Stimulated activated CD8-positive, alpha-beta memory T cell treated with anti-CD3 and anti-CD28 coated beads, Interleukin-7, amount 100 ng/mL, for 4 hours (primary cell): Measurements from ENCODE around the gene ANO10.
"Not testable (repeated sequence)": the region's sequence is repeated elsewhere in the genome, so short reads cannot be mapped to it uniquely, and the experiment has no call there.

ENCODE experiments used
- DNase-seq, 2 donors: peaks; one replicate each; pipeline ENCODE4 v3.0.0-alpha.2; 2020; ENCODE audit warnings: low read depth in 2 of 2

The ANO10 gene

DNA sequence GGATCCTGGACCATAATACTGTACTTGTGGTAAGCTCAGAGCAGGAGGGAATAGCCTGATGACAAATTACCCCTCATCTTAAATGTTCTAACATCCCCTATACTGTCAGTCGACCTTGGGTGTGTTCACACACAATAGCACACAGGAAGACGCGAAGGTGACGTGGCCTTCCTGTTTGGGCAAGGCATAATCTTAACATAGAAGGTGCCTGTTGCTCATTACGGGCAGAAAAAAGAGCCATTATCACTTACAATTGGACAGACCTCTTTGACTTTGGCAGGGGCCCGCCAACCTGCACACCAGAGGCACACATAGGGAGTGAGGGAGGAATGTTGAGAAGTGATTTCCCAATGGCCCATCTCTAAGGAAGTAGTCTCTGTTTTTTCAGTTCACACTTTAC is 144.2 kb downstream of the ANO10 start:
- DNase-seq = peak; percentile 58 to 59

DNA sequence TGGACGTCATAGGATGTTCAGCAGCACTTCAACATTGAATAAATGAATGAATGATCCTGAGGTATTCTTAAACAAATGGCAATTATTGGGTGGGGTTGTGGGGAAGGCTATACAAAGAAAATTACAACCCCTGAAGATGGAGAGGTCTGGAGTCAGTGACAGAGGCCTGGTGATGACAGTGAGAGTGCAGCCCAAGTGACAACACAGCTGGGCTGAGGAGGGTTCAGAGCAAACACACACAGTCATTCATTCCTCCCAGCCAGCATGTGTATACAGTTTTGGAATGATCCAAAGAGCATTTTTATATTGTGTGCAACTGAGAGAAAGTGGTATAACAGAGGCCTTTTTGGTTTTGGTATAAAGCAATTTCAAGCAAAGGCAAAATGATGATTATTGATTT is 148.1 kb downstream of the ANO10 start:
- no peak for DNase-seq

DNA sequence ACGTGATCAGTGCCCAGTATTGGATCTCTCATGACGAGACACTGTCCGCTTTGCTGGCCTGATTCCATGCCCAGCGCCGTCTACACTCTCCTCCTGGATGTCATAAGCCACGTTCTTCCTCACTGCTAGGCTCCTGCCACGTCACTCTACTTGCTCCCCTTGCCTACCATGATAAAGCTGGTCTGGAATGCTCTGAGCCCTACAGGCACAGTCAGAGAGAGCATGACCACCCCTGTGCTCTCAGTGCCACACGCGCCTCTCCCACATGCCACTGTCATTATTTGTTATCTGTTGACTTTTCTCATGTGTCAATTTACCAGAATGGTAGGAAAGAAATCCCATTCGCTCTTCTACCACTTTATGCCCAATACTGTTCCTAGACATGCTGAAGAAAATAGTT is 148.6 kb downstream of the ANO10 start:
- DNase-seq = no peak

DNA sequence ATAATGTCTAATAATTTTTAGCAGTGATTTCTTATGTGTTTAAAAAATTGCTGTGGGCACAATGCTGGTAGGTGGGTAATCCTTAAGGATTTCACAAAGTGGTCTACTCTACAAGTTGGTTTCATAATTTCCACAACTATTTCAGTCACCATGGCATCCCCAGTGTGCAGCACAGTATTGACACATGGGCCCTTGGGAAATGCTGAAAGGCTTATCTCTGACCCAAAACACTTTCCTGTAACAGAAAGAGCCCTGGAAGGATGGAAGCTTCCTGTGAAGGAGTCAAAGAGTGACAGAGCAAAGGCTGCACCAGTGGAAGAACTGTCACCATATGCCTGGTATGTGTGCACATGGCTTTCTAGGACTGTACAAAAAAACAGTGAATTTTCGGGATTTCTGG is 153.7 kb downstream of the ANO10 start:
- no peak for DNase-seq

- no peak for DNase-seq
Observed at GRCh38 chr3:43465109-43465508, 156.7 kb downstream of the ANO10 start.

- not testable (repeated sequence) for DNase-seq
Observed at GRCh38 chr3:43462566-43462965, 159.2 kb downstream of the ANO10 start.

DNA sequence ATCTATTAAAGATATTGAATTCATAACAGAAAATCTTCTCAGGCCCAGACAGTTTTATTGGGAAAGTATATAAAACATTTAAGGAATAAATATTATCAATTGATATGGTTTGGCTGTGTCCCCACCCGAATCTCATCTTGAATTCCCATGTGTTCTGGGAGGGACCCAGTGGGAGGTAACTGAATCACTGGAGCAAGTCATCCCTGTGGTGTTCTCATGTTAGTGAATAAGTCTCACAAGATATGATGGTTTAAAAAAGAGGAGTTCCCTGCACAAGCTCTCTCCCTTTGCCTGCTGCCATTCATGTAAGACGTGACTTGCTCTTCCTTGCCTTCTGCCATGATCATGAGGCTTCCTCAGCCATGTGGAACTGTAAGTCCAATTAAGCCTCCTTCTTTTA is 160.5 kb downstream of the ANO10 start:
- DNase-seq = no peak

GRCh38 chr3:43457038-43457437 is 164.8 kb downstream of the ANO10 start:
- DNase-seq = not testable (repeated sequence)

GRCh38 chr3:43455233-43455632 is 166.6 kb downstream of the ANO10 start:
- no peak for DNase-seq

DNA sequence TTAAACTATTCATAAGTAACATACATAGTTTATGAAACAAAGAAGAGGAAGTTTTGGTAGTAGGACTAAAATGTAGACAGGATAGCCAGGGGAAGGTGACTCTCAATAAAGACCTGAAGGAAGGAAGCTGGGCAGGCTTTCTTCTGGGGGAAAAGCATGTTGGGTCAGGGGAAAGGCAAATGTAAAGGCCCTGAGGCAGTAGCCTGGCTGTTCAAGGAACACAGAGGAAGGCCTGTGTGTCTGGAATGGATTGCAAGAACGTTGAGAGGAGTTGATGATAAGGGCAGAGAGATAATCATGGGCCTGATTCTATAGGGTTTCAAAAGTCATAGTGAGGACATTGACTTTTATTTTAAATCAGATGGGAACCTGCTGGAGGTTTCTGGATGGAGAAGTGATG is 167.8 kb downstream of the ANO10 start:
- no peak for DNase-seq

DNA sequence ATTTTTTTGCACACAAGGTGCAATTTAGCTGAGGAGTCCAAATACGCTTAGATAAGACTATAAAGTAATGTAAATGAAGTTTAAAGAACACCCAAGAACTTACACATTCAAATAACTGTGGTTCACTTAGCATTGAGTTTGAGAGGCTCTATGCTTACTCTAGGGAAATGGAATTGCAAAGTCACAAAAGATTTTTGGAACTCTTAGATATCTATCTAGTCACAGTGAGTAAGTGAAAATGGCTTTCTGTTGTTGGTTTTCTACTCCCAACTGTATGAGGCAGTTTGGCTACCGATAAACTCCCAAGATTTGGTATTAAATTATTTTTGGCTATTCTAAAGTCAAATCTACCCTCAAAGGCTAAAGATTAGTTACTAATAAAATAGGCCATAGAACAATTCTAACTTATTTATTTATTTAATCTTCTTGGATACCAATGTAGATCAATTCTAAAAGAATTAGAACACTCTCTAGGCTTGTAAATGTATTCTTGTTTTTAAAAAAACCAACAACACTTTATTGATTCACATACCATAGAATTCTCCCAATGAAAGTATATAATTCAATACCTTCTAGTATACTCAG is 170.0 kb downstream of the ANO10 start:
- DNase-seq = no peak

- no peak for DNase-seq
Observed at GRCh38 chr3:43448098-43448497, 173.7 kb downstream of the ANO10 start.

DNA sequence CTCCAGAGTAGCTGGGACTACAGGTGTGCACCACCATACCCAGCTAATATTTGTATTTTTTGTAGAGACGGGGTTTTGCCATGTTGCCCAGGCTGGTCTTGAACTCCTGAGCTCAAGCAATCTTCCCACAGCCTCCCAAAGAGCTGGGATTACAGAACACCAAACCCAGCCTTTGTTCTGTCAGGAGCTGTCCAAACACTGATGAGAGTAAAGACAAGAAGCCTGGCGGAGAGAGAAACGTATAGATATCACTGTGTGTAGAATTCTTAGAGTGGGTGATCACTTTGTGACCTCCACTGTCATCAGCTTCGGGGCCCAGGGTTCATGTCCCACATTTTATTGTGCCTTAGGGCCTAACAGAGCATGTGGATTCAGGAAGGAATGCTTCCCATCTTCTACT is 176.0 kb downstream of the ANO10 start:
- no peak for DNase-seq

DNA sequence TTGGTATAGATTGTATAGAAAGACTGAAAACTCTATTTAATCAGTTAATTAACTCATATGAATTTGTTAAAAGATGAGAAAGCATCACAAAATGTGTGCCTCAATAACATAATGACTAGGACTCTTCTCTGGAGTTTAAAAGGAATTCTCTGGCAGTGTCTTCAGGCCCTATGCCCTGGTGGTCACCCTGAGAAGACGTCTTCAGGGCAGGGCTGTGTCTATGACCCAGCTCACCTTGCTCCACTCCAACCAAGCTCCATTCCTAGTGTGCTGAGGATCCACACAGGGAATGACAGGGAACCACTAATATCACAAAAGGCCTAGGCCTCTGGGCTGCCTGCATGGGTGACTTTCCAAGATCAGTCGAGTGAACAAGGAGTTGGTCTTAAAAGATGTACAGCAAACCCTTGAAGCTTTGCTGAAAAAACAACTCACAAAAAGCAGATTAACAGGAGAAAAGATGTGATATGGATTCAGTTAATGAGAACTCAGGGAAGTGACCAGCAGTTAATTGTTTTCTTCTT is 178.9 kb downstream of the ANO10 start:
- no peak for DNase-seq

DNA sequence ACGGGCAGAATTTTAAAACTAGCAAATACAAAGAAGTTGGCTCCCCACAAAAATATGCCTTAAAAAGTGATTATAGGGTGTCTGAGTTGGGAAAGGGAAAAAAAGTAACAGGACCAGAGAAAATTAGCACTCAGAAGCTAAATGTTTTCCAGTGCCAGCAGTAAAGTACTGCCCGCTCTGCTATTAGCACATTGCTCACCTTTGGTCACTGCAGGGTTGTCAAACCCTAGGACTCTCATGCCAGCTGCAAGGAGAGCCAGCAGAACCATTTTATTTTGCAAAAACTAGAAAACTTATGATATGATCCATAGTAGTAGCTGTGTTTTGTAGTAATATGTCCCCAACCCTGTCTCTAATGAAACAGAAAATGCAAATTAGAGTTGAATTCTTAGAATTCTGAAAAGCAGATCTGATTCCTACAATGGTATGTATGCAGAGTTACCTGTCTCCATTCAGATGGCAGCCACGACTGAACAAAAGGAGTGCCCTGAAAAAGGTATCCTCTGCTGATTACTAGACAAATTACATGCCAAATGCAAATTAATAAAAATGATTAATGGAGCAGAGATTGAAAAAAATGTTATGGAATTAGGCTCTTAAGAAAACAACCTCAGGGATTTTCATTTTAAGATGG is 185.2 kb downstream of the ANO10 start:
- no peak for DNase-seq

- DNase-seq = no peak
Observed at GRCh38 chr3:43435706-43436105, 186.1 kb downstream of the ANO10 start.

GRCh38 chr3:43434431-43434830 is 187.4 kb downstream of the ANO10 start:
- no peak for DNase-seq

DNA sequence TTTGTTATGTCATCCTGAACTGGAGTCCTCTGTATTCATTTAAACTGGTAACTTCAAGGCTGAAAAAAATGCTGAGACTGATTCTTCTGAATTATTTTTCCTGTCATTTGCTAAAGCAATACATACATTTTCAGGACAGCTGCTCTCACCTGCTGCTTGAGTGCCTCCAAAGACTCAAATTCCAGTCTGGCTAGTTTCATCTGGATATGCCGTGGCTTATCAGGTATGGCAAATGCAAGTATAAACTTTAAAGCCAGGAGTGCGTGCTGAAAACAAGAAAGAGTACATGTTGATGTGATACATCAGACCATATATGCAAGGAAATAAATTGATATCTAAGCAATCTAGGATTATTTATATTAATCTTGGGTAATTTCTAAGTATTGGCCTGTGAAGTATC is 189.3 kb downstream of the ANO10 start:
- no peak for DNase-seq

DNA sequence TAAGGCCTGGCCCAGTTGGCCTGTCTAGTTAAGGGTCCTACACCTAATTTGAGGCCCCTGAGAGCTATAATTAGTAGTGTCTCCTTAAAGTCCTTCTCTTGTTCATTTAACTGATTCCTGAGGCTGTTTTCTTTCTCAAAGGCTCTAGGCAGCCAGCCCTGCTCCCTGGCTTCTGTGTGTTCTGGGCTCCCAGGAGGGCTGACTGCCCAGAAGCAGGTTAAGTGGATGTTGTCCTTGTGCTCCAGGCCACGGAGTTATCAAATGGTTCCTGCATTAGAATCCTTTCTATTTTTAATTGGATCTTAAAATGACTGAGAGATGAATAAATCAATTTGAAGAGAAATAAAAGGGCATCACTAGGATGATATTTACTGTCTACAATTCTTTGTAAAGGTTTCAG is 195.4 kb downstream of the ANO10 start:
- no peak for DNase-seq

- DNase-seq = no peak
Observed at GRCh38 chr3:43425829-43426228, 196.0 kb downstream of the ANO10 start.

- no peak for DNase-seq
Observed at GRCh38 chr3:43423639-43424038, 198.2 kb downstream of the ANO10 start.

GRCh38 chr3:43423142-43423541 is 198.7 kb downstream of the ANO10 start:
- DNase-seq = no peak

DNA sequence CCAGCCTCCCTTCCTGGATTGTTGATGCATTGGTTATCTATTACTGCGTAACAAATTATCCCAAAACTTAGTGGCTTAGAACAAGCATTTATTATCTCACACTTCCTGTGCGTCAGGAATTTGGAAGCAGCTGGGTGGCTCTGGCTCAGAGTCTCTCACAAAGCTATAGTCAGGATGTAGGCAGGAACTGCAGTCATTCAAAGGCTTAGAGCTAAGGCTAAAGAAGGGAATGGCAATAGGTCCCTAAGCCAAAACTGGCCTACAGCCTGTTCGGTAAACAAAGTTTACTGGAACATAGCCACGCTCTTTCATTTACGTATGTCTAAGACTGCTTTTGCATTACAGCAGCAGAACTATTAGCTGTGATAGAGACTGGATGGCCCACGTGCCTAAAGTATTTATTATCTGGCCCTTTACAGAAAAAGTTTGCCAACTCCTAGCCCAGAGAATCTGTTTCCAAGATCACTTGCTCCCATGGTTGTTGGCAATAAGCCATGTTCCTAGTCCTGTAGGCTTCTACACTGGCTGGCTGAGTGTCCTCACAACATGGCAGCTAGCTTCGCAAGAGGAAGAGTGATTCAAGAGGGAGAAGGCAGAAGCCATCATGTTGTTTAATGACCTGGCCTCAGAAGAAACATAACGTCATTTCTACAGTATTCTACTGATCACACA is 203.1 kb downstream of the ANO10 start:
- DNase-seq = no peak
